ENCODE results near the gene APOH.

The APOH gene

DNA sequence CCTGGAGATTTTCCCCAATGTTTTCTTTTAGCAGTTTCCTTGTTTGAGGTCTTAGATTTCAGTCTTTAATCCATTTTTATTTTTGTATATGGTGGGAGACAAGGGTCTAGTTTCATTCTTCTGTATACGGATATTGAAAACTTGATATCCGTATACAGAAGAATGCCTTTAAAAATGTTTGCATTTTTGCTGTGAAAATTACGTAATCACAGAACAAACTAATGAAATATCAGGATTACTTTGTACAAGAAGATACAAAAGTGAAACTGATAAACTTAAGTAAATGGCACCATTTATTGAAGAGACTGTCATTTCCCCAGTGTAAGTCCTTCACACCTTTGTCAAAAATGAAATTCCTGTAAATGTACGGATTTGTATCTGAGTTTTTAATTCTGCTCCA, 50.6 kb downstream of the APOH start:
- TF ChIP-seq EZH2 (IDR thresholded peaks at IDR 0.05; ENCODE audit: borderline replicate concordance, low read depth, low read length, severe bottlenecking) = no peak
- TF ChIP-seq, protein P1, sequence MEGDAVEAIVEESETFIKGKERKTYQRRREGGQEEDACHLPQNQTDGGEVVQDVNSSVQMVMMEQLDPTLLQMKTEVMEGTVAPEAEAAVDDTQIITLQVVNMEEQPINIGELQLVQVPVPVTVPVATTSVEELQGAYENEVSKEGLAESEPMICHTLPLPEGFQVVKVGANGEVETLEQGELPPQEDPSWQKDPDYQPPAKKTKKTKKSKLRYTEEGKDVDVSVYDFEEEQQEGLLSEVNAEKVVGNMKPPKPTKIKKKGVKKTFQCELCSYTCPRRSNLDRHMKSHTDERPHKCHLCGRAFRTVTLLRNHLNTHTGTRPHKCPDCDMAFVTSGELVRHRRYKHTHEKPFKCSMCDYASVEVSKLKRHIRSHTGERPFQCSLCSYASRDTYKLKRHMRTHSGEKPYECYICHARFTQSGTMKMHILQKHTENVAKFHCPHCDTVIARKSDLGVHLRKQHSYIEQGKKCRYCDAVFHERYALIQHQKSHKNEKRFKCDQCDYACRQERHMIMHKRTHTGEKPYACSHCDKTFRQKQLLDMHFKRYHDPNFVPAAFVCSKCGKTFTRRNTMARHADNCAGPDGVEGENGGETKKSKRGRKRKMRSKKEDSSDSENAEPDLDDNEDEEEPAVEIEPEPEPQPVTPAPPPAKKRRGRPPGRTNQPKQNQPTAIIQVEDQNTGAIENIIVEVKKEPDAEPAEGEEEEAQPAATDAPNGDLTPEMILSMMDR (IDR thresholded peaks at IDR 0.05; ENCODE audit: borderline replicate concordance, extremely low read depth, low read length, poor library complexity, severe bottlenecking) = no peak
- H3K4me3 ChIP-seq (ENCODE audit: low read depth in 1 of 2, low read length in 2 of 2) = no peak overlapping the region
- no peak for DNase-seq
- H3K9ac ChIP-seq (ENCODE audit: low read depth, low read length) = no peak overlapping the region
- H4K20me1 ChIP-seq (ENCODE audit: insufficient read depth, low read length) = no peaks in the 10 kb centered on the region
- H2AFZ ChIP-seq (ENCODE audit: low read depth, low read length) = no peak overlapping the region
- H3K27ac ChIP-seq (ENCODE audit: low read length) = no peak overlapping the region
- H3K9me3 ChIP-seq (ENCODE audit: insufficient read depth, low read length, severe bottlenecking) = no peaks in the 10 kb centered on the region
- H3K79me2 ChIP-seq (ENCODE audit: insufficient read depth, low read length) = no peaks in the 10 kb centered on the region
- H3K36me3 ChIP-seq (ENCODE audit: insufficient read depth, low read length) = peaks cover 5% of the 10 kb centered on the region; the same call in 1 of the 2 replicates
- no peak for ATAC-seq (ENCODE audit: insufficient read depth, low read depth)
- H3K27me3 ChIP-seq (ENCODE audit: insufficient read depth, low read length, poor library complexity) = no peaks in the 10 kb centered on the region
- H3K4me2 ChIP-seq (ENCODE audit: insufficient read depth, low read length) = no peak overlapping the region
- no peaks in the 10 kb centered on the region for H3K4me1 ChIP-seq (ENCODE audit: insufficient read depth, low read length)

DNA sequence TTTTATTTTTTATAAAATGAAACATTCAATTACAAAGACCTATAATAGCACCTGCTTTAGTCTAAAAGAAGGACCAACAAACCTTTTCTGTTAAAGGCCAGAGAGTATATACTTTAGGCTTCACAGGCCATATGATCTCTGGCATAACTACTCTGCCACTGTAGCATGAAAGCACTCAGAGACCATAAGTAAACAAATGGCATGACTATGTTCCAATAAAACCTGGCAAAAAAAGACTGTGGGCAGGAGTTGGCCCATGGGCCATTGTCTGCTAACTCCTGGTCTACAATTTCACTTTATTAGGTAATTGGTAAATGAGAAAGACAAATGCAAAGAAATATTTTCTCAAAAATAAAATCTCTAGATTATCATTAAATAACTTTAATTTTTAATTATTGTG, 52.2 kb downstream of the APOH start:
- H3K4me2 ChIP-seq (ENCODE audit: insufficient read depth, low read length) = no peak overlapping the region
- H3K27me3 ChIP-seq (ENCODE audit: insufficient read depth, low read length, poor library complexity) = no peaks in the 10 kb centered on the region
- no peak overlapping the region for H3K4me3 ChIP-seq (ENCODE audit: low read depth in 1 of 2, low read length in 2 of 2)
- H3K79me2 ChIP-seq (ENCODE audit: insufficient read depth, low read length) = no peaks in the 10 kb centered on the region
- DNase-seq (no peak), ATAC-seq (ENCODE audit: insufficient read depth, low read depth) (no peak)
- TF ChIP-seq, protein P1 (IDR thresholded peaks at IDR 0.05; ENCODE audit: borderline replicate concordance, extremely low read depth, low read length, poor library complexity, severe bottlenecking) = no peak
- no peak for TF ChIP-seq EZH2 (IDR thresholded peaks at IDR 0.05; ENCODE audit: borderline replicate concordance, low read depth, low read length, severe bottlenecking)
- no peaks in the 10 kb centered on the region for H3K4me1 ChIP-seq (ENCODE audit: insufficient read depth, low read length)
- H3K36me3 ChIP-seq (ENCODE audit: insufficient read depth, low read length) = peaks cover 5% of the 10 kb centered on the region; the same call in 1 of the 2 replicates
- no peak overlapping the region for H3K27ac ChIP-seq (ENCODE audit: low read length)
- H2AFZ ChIP-seq (ENCODE audit: low read depth, low read length) = no peak overlapping the region
- no peaks in the 10 kb centered on the region for H4K20me1 ChIP-seq (ENCODE audit: insufficient read depth, low read length)
- no peaks in the 10 kb centered on the region for H3K9me3 ChIP-seq (ENCODE audit: insufficient read depth, low read length, severe bottlenecking)
- no peak overlapping the region for H3K9ac ChIP-seq (ENCODE audit: low read depth, low read length)

DNA sequence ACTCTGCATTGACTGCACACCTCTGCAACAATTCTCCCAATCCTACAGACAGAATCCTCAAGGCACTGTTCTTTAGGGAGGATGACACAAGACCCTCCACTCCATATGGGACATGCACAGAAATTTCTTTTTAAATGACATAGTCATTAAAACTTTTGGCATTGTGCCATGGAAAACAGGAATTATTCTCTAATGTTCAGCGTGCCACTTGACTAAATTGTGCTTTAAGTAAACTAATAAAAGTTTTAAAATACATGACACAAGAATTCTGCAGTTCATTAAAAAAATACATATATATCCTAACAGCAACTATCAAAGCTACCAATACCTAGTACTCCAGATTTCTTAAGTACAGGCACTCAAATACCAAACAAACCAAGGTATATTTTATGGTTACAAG, 53.3 kb downstream of the APOH start:
- H3K9me3 ChIP-seq (ENCODE audit: insufficient read depth, low read length, severe bottlenecking) = no peaks in the 10 kb centered on the region
- no peak for TF ChIP-seq EZH2 (IDR thresholded peaks at IDR 0.05; ENCODE audit: borderline replicate concordance, low read depth, low read length, severe bottlenecking)
- TF ChIP-seq, protein P1 (IDR thresholded peaks at IDR 0.05; ENCODE audit: borderline replicate concordance, extremely low read depth, low read length, poor library complexity, severe bottlenecking) = no peak
- no peak overlapping the region for H3K9ac ChIP-seq (ENCODE audit: low read depth, low read length)
- no peaks in the 10 kb centered on the region for H3K79me2 ChIP-seq (ENCODE audit: insufficient read depth, low read length)
- H3K36me3 ChIP-seq (ENCODE audit: insufficient read depth, low read length) = no peaks in the 10 kb centered on the region
- ATAC-seq (ENCODE audit: insufficient read depth, low read depth) (no peak), DNase-seq (no peak)
- H3K4me1 ChIP-seq (ENCODE audit: insufficient read depth, low read length) = no peaks in the 10 kb centered on the region
- H3K27ac ChIP-seq (ENCODE audit: low read length) = no peak overlapping the region
- no peaks in the 10 kb centered on the region for H4K20me1 ChIP-seq (ENCODE audit: insufficient read depth, low read length)
- no peak overlapping the region for H3K4me3 ChIP-seq (ENCODE audit: low read depth in 1 of 2, low read length in 2 of 2)
- H2AFZ ChIP-seq (ENCODE audit: low read depth, low read length) = no peak overlapping the region
- no peak overlapping the region for H3K4me2 ChIP-seq (ENCODE audit: insufficient read depth, low read length)
- H3K27me3 ChIP-seq (ENCODE audit: insufficient read depth, low read length, poor library complexity) = no peaks in the 10 kb centered on the region

DNA sequence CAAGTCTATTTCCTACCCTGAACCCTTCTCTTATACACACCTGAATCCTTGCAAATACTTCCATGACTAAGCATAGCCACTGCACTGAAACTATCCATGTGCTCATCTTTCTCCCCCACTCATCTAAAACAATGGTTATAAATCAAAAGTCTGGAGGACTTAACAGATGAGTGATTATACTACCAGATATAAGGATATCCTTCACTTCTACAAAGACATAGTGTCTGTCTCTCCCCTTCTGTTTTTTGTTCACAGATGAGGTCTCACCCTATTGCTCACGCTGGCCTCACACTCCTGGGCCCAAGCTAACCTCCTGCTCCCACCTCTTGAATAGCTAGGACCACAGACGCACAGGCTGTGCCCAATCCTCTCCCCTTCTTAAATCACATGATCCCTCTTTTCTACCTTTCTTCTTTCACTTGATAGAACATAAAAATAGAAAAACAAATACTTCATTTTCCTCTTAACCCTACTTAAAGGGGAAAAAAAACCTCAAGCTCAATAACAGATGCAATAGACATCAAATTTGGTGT, 56.5 kb downstream of the APOH start:
- TF ChIP-seq, protein P1 (IDR thresholded peaks at IDR 0.05; ENCODE audit: borderline replicate concordance, extremely low read depth, low read length, poor library complexity, severe bottlenecking) = no peak
- no peak for TF ChIP-seq EZH2 (IDR thresholded peaks at IDR 0.05; ENCODE audit: borderline replicate concordance, low read depth, low read length, severe bottlenecking)
- Histone ChIP-seq H3K4me2 (ENCODE audit: insufficient read depth, low read length) (no peak overlapping the region), H3K36me3 (ENCODE audit: insufficient read depth, low read length) (no peaks in the 10 kb centered on the region), H4K20me1 (ENCODE audit: insufficient read depth, low read length) (no peaks in the 10 kb centered on the region), H3K4me1 (ENCODE audit: insufficient read depth, low read length) (no peaks in the 10 kb centered on the region), H3K4me3 (ENCODE audit: low read depth in 1 of 2, low read length in 2 of 2) (no peak overlapping the region), H3K79me2 (ENCODE audit: insufficient read depth, low read length) (no peaks in the 10 kb centered on the region), H2AFZ (ENCODE audit: low read depth, low read length) (no peak overlapping the region), H3K27me3 (ENCODE audit: insufficient read depth, low read length, poor library complexity) (no peaks in the 10 kb centered on the region), H3K9ac (ENCODE audit: low read depth, low read length) (no peak overlapping the region), H3K27ac (ENCODE audit: low read length) (no peak overlapping the region), H3K9me3 (ENCODE audit: insufficient read depth, low read length, severe bottlenecking) (no peaks in the 10 kb centered on the region)
- no peak for DNase-seq
- ATAC-seq (ENCODE audit: insufficient read depth, low read depth) = no peak

Data from DND-41 (cell line).